GM19328 (cell line): ENCODE data around the gene H1-8.

Experiments
- ATAC-seq: cut with Tn5 transposase; IDR thresholded peaks from one replicate; pipeline ENCODE4 v1.9.1; 2021; ENCODE audit warnings: mild to moderate bottlenecking, moderate library complexity; ENCODE audit not compliant: unreplicated experiment

The H1-8 gene

GRCh38 chr3:129592381-129593131, 49.6 kb downstream of the H1-8 start:
- ATAC-seq: no peak

- no peak for ATAC-seq
These were observed 50.2 kb downstream of the H1-8 start for GRCh38 chr3:129593230-129593594.

GRCh38 chr3:129593595-129594339, 50.8 kb downstream of the H1-8 start:
- no peak for ATAC-seq

GRCh38 chr3:129594409-129594808, 51.4 kb downstream of the H1-8 start:
- no peak for ATAC-seq

GRCh38 chr3:129594907-129595390, 52.0 kb downstream of the H1-8 start:
- ATAC-seq: no peak

- ATAC-seq: no peak
These were observed 52.7 kb downstream of the H1-8 start for GRCh38 chr3:129595544-129596193.

GRCh38 chr3:129596194-129597086, 53.5 kb downstream of the H1-8 start:
- no peak for ATAC-seq

- ATAC-seq: no peak
These were observed 54.4 kb downstream of the H1-8 start for GRCh38 chr3:129597087-129597999.

GRCh38 chr3:129598000-129598381, 55.0 kb downstream of the H1-8 start:
- no peak for ATAC-seq

- ATAC-seq: no peak
These were observed 55.5 kb downstream of the H1-8 start for GRCh38 chr3:129598484-129598883.

GRCh38 chr3:129599073-129599472, 56.1 kb downstream of the H1-8 start:
- ATAC-seq: no peak

GRCh38 chr3:129599607-129600006, 56.6 kb downstream of the H1-8 start:
- ATAC-seq: no peak

GRCh38 chr3:129600348-129600747, 57.4 kb downstream of the H1-8 start:
- ATAC-seq: no peak
